Skin of body (tissue), 2 donors: ENCODE data around the gene THSD7A. TPM values are rescaled to one million over a fixed set of nuclear protein-coding genes. Genes with fewer than 3 reads are reported as not detected.

Source experiments
- DNase-seq: peaks from one replicate; lab custom pipeline; 2025; lab: John Stamatoyannopoulos, UW
- total RNA-seq: library from RNA; depleted of rRNA; stranded (reverse); fragments of >200 nt; gene quantifications from one replicate; pipeline ENCODE4 v1.2.3, GENCODE V29; 2014

The THSD7A gene
- total RNA-seq, 1 donor from 2014 or later, result 6.9 TPM

GRCh38 chr7:11636274-11636673 lies 195.7 kb downstream of the THSD7A start:
- DNase-seq, result no peak

DNA sequence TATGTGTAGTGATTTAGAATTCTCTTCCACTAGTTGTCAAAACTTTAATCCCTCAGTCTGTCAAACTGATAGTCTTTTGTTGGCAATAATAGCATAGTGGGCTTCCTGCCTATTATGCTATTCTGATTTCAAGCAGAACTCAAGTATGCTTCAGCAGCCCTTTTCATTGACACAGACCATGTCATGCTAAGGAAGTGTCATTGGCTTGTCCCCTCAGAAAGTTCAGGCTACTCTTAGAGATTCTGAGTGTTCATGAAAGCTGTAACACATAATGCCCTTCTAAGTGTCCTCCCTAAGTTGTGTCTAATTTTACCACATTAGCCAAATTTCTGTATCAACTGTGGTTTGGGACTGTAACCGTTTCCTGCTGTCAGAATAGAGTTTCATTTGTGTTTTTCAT lies 198.7 kb downstream of the THSD7A start:
- DNase-seq, result no peak

DNA sequence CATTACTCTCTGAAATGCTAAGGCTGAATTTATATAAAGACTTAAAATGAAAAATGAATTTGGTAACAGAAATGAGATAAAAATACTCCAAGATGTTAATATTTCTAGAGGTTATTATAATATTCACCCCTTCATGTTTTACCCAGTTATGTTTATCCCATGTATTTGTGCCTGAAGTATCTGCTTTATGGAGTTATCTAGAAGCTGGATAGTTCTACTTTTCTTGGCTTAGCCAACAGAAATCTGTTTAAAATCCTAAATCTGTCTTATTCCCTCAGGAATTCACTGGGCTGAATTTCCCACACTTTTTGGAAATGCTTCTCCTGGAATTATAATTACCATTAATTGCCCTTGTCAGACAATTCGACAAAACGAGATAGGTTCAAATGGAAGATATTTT lies 201.6 kb downstream of the THSD7A start:
- DNase-seq, result no peak

GRCh38 chr7:11625669-11626068 lies 206.3 kb downstream of the THSD7A start:
- no peak for DNase-seq

GRCh38 chr7:11623093-11623678 lies 208.8 kb downstream of the THSD7A start:
- DNase-seq, result no peak

DNA sequence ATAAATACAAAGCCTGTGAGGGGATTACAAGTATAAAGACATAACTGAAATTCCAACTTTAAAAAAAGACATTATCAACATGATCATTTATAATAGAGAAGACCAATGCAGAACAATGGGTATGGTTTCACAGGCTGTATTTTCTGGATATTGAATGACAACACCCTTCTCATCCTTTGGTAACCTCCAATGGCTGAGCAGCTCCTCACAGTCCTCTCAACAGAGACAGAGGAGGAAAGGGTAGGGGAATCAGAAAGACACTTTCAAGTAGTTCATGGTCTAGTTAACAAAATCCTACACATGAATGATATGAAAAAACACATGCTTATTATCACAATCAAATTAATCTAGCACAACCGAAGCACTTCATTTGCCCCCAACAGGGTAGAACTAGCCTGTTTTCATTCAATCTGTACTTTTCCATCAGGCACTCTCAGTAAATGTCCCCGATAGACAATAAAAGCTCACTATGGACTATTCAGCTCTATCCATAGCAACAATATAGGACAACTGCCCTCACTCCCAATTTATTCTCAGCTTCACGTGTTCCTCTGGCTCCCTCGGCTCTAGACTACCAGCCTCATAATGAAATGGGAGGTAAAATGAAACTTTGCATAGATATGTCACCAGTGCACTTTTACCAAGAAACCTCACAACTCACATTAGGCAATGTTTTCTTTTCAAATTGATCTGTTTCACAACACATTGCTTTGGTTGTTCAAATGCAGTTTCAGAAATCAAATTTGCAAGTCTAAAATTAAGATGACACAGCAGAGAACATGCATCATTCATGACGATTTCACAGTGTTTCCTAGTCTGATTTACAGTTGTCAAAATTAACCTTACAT lies 211.4 kb downstream of the THSD7A start:
- no peak for DNase-seq

GRCh38 chr7:11616466-11616865 lies 215.5 kb downstream of the THSD7A start:
- no peak for DNase-seq

GRCh38 chr7:11615174-11615573 lies 216.8 kb downstream of the THSD7A start:
- no peak for DNase-seq

GRCh38 chr7:11613292-11613930 lies 218.6 kb downstream of the THSD7A start:
- DNase-seq, result no peak

DNA sequence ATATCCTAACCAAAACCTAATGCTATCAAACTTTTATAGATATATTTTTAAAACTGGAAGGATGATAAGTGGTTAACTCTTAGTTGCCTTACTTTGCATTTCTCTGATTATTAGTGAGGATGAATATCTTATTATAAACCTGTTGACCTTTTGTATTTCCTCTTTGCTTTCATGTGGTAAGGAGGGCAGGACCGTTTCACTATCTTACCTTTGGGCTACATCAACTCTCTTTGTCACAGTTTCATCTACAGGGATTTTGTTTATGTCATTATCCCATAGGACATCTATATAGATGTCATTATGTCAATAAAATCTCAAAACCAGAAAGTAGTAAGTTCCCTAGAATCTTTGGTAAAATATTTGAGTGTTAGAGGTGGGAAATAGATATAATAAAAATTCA lies 219.3 kb downstream of the THSD7A start:
- no peak for DNase-seq

DNA sequence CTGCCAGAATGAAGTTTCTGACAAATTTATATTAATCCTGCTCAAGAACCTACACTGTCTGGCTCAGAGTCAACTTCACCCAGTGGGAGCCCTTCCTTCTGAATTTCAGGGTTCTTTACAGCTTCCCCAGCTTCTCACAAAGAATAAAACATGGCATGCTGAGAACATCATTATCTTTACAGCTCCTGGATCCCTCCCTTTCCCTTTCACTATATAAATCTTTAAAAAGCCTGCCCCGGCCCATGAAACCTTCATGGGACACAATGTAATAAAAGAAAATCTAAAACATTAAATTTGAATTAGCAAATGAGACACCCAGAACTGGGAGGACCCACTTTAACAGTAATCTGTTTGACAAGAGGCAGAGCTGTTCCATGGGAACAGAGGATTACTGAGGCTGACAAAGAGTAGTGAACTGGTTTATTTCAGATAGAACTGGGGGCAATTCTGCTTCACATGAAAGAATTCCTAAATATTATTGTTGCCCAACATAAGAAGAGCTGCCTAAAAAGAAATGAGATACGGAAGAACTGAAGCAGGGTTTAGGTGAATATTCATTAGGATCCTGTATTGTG lies 222.8 kb downstream of the THSD7A start:
- no peak for DNase-seq

- no peak for DNase-seq
Observed at GRCh38 chr7:11607686-11608085, 224.3 kb downstream of the THSD7A start.

- DNase-seq, result peak; percentile 15
Observed at GRCh38 chr7:11605749-11606148, 226.2 kb downstream of the THSD7A start.

DNA sequence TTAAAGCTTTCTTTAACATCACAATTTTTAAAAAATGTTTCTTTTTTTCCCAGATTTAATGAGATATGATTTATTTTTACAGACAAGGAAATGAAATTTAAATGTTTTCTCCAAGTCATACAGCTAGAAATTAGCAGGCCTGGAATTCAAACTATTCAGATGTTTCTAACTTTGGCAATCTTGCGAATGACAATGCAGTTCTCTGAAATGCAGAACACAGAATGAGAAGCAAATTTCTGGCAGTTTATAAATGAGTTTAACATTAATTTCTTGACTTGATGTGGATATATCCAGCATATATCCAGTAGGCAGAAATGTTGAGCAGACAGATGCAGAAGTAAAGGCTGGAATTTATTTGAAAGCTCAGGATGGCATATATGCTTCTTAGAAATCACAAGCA lies 227.5 kb downstream of the THSD7A start:
- DNase-seq, result peak; percentile 15

DNA sequence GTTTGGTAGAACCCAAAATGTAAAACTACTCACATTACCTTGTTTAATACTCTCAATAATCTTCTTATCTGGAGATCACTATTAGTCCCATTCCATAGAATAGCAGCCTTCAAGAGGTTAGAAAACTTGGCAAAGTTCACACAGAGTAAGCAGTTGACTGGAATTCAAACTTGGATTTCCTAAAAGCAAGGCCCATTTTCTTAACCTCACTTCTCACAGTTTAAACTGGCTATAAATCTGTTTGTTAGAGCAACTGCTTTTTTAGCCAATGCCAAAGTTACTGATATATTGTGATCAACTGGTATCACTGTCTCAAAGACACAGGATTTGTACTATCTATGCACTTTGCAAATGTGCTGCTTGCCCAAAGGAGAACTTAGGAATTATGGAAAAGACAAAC lies 230.2 kb downstream of the THSD7A start:
- no peak for DNase-seq

DNA sequence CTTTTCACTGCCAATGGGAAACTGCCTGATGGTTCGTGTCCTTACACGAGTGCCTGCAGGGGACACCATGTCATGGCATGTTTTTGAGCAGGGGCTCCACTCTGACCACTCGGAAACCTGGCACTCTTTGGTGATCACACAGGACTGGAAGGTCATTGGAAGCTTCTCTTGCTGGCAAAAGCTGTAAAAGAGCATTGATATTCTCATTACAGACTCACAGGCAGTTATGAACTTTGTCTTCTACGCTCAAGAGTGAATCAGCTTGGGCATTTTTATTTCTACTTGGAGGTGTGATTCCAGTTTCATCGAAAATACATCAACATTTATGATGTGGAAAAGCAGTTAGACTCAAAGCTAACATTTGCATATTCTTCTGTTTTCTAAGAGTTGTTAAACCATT lies 238.7 kb downstream of the THSD7A start:
- DNase-seq, result no peak

DNA sequence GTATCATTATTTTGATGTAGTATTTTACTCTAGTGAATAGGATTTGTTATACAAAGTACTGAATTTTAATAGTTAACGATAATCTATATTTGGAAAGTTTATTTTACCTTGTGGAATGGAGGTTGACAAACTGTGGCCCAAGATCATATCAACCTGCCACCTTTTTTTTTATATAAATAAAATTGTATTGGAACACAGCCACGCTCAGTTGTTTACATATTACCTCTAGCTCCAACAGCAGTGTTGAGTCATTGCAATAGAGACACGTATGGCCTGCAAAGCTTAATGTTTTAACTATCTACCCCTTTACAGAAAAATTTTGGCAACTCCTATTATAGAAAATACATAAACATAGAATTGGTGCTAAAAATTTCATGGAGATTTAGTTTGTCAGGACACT lies 239.3 kb downstream of the THSD7A start:
- DNase-seq, result no peak

GRCh38 chr7:11591943-11592342 lies 240.1 kb downstream of the THSD7A start:
- DNase-seq, result no peak

DNA sequence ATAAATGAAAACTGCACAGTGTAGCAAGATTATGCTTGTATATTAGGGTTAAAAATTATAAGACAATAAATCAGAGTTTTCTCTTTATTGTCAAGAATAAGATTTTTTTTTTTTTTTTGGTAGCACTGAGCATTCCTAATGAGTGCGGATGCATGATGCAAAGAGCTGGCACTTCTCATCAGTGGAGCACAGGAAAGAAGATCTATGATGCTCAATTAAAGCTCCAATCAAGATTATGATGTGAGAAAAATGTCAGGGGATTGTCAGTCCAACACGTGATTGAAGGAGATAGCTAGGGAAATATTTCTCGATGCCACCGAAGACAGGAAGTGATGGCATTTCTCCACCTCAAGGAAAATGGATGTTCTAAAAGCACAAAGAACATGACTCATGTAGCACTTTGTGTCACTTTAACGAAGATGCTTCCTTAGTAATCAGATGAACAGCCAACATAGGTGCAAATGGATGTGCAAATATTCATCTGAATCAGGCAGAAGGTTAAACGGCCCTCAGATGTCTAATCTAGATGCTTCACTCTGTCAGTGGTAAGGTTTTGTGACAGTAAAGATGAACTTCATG lies 240.9 kb downstream of the THSD7A start:
- DNase-seq, result no peak

DNA sequence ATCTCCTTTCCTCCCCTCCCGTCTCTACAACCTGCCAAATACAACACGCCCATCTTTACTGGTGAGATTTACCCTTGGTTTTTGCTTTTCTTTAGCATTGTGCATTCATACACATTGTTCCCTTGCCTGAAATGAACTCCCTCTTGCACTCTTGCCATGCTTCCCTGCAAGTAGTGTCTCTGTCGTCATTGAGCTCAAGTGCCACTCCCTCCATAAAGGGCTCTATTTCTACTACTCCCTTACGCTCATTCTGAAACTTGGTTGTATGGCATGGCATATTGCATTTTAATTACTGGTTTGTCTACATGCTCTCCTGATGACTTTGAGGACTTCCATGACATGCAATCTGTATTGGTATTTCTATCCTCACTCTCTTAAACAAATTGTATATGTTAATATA lies 242.7 kb downstream of the THSD7A start:
- DNase-seq, result no peak

DNA sequence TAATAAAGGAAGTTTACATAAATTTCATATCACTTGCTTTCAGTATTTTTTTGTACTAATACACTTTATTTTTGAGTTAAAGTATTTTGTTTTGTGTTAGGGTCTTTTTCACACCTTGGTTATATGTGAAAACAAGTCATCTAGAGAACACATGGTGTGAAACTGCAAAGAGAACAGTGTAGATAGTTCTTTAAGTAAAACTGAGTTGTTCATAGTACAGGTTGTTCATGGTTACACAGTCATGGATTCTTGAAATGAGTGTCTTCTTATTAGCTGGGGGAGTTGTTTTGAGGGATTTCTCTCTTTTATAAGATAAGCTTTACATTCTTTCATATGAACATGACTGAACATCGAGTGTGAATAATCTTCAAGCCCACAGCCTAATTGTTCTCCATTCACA lies 244.2 kb downstream of the THSD7A start:
- no peak for DNase-seq

DNA sequence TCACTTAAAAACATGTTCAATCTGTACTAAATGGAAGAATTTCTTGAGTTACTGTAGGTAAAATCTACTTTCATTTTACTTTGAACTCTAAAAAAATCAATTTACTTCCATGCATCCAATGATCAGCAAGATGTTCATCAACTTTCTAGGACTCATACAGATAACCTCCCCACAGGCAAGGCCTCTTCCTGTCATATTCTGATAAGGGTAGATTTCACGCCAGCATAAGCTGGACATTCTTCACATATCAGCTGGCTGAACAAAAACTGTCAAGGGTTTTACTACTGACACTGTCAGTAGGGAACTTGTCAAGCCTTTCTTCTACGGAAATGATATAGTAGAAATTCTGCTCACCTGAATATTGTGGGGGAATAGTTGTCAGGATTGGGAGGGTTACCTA lies 244.9 kb downstream of the THSD7A start:
- DNase-seq, result no peak
